ENCODE measurements around the gene ASB5.
"Not testable (repeated sequence)": the region's sequence is repeated elsewhere in the genome, so short reads cannot be mapped to it uniquely, and the experiment has no call there.

ASB5 gene, protein sequence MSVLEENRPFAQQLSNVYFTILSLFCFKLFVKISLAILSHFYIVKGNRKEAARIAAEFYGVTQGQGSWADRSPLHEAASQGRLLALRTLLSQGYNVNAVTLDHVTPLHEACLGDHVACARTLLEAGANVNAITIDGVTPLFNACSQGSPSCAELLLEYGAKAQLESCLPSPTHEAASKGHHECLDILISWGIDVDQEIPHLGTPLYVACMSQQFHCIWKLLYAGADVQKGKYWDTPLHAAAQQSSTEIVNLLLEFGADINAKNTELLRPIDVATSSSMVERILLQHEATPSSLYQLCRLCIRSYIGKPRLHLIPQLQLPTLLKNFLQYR

DNA sequence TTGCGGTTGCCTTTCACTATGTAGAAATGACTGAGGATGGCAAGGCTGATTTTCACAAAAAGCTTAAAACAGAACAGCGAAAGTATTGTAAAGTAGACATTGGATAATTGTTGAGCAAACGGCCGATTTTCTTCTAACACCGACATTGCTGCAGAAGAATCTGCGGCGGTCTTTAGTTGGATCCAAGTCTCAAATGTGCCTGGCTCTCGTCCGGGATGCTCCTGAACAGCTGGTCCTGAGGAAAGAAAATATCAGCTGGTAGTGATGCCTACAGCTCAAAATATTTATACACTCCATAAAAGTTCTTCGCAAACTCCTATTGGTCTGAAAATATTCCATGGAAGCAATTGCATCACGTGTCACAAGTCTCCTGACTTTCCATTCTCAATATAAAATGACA is at the start of gene ASB5:
ASB5 (minus strand) TSS at position 260 of the 400 bp plus-strand sequence; CDS start at position 146, 114 bp downstream.
- DNase-seq (ENCODE audit: low read depth) = no peak

DNA sequence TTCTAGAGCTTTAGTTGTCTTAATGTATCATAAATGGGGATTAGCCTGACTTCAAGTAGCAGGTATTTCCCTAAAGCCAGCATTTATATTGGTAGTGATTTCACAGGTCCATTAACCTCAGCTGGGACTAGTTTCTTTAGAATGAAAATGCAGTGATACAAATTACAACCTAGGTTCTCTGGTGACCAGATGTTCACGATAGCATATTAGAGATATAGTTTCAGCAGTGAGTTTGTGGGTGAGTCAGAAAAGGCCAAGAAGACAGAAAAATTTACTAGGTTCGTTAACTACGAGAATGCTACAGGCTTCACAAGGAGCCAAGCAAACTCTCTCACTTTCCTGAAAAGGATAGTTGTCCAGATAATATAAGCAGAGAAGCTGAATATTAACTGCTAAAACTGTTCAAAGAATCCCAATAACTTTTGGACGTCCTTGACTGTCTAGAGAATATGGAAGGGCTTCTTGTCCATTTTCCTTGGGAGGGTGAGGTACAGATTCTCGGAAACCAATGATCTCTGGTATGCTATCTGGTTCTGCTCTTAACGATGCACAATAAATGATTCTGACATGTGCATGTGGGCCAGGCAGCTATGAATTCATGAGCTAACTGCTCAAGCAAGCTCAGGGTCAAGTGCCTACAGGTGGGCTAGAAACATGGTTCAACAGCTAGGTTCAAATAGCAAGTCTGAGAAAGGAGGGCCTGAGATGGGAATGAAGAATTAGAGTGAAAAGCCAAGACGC is 44.7 kb upstream of the ASB5 start:
- DNase-seq (ENCODE audit: low read depth) = no peak

DNA sequence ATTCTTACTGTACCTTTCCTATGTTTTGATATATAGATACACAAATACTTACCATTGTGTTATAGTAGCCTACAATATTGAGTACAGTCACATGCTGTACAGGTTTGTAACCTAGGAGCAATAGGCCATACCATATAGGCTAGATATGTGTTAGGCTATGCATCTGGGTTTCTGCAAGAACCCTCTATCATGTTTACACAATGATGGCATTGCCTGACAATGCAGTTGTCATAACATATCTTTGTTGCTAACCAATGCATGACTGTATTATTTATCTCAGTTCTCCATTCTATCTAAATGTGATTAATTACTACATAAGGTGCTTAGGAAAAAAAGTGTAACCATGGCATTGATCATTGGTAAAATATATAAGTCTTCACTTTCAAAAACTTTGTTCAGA is 40.8 kb upstream of the ASB5 start:
- DNase-seq (ENCODE audit: low read depth) = no peak

DNA sequence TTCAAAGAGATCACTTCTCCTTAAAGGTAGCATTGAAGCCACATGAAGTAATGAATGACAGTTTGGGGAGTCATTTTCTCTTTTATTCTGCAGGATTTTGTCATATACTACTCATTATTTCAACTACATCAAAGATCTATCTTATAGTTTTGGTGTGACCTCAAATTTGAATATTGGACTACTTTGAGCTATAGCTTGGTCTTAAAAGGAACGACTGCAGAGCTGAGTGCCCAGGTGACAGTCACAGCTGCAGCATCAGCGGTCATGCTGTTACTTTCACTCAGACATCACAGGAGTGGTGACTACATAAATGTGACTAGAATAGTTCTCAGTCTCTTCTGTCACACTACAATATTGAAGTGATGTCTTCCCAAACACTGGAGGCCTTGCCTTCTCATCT is 40.0 kb upstream of the ASB5 start:
- no peak for DNase-seq (ENCODE audit: low read depth)

DNA sequence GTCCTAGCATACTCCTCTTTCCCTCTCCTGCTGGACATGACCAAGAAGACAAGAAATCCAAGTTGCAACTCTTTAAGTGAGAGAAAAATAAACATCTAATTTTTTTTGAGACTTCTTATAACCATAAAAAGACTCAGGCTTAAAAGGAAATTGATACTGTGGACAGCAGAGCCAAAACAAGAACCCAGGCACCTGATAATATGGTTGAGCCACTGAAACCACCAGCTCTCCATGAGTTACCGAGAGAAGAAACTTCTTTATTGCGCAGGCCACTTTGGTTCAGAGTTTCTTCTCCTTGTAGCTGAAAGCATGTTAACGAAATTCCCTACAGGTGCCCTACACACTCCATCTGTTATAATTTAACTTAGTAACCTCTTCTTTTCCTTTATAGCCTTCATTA is 39.4 kb upstream of the ASB5 start:
- DNase-seq (ENCODE audit: low read depth) = no peak

DNA sequence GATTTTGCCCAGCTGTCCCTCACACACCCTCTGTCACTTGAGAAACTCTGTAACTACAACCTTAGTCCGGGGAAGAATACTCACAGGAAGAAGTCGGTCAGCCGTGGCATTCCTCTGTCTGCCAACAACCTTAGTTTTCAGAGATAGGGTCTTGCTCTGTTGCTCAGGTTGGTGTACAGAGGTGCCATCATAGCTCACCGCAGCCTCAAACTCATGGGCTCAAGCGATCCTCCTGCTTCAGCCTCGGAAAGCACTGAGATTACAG is 38.6 kb upstream of the ASB5 start:
- DNase-seq (ENCODE audit: low read depth) = no peak

DNA sequence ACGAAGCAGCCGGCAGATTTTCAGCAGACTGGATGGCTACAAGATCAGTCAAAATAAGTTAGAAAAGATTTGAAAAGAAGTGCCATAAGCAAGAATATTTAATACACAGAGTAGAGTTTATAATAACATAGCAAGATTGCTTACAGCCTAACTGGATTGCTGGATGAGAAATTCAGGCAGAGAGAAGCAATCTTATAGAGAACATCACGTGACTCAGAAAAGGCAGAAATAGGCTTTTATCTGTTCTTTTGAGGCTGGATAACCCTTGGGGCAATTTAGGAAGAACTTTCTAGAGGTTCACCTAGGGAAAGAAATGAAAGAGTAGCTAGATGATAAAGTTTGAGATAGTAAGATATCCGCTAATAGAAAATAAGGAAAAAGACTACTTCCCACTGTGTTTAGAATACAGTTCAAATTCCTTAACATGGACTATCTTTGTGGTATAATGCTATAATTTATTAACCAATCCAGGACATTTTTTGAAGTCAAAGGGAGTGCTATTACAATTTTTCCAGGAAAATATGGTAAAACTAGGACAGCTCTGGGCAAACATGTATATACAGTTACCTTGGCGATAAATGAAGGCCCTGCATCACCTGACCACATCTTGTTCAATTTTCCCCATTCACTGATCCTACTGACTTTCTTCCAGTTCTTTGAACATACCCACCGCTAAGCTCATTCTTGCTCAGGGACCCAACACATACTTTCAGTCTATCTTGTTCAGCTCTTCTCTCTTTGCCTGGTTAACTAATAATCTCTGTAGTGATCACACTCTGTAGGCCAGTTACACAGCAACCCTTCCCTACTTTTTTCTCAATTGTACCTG is 38.0 kb upstream of the ASB5 start:
- no peak for DNase-seq (ENCODE audit: low read depth)

DNA sequence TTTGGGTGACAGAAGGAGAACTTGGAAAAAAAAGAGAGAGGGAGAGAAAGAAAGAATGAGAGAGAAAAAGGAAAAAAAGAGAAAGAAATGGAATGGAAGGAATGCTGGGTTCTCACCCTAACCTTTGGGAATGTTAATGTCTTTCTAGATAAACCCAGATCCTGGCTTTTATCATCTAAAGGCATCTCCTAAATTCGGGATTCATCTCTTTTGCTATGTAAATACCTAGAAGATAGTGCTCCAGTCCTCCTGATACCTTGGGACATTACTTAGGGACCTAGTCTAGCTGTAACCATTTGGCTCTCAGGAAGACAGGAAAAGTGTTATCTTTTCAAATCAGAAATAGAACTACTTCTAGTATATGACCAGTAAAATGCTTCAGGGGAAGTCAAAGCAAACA is 34.9 kb upstream of the ASB5 start:
- no peak for DNase-seq (ENCODE audit: low read depth)

DNA sequence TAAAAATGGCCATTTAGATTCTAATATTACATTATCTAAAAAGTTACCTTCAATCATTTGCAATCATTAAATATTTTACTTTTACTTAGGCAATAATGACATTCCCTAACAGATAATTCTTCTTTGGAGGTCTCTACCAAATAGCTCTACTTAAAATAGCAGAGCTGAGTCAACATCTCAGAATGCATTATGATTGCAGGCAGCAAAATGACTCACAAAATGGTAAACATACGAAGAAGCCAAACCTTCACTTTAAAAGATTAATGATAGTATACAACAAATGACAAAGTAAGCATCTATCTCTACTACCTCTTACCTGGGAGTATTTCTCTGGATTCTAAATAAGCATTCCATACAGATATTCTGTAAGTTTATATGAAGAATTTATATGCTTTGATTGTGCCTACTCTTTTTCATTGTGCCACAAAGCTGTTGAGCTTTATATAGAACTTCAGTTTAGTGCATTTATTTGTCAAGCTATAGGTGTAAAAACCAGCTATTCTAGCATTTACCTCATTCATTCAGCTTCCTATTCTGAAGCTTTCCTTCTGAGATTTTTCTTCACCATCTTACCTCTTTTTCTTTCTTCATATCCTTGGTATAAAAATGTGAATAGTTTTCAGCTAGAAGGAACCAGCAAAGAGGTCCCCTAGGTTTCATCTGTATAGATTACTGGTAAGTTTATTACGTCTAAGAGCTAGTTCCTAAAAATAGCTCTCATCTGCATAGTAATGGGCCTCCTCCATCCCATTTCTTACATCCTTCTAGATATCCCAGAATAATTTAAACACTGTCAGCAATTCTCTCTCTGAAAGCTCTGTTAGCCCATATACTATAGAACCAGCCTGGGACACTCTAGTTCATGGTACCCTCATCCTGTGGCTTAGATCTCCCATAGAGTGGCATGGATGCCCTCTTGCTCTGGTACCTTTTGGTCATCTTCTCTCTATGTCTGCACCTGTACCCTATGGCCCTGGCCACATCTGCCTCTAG is 33.6 kb upstream of the ASB5 start:
- no peak for DNase-seq (ENCODE audit: low read depth)

DNA sequence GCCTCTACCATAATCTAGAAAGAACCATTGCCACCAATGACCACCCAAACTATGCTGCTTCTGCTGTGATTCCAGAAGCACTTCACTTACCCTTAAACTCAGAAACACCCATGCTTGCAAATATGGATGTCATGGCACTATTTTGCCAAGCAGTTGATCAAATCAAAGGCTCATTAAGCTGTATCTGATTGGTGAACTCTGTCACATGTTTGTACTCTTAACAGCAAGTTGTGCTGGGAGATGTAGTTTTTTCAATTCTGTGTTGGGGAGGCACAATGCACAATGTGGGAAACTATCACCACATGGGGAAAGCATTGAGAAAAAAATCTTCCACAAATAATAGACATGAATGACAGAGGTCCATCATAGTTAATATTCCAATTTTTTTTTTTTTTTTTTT is 31.5 kb upstream of the ASB5 start:
- no peak for DNase-seq (ENCODE audit: low read depth)

DNA sequence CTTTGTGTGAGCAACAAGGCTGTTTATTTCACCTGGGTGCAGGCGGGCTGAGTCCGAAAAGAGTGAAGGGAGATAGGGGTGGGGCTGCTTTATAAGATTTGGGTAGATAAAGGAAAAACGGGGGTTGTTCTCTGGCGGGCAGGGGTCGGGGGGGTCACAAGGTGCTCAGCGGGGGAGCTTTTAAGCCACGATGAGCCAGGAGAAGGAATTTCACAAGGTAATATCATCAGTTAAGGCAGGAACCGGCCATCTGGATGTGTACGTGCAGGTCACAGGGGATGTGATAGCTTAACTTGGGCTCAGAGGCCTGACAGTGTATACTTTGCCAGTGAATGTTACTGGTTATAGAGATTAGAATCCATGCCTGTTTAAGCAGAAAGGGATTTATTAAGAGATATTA is 31.0 kb upstream of the ASB5 start:
- DNase-seq (ENCODE audit: low read depth) = no peak

DNA sequence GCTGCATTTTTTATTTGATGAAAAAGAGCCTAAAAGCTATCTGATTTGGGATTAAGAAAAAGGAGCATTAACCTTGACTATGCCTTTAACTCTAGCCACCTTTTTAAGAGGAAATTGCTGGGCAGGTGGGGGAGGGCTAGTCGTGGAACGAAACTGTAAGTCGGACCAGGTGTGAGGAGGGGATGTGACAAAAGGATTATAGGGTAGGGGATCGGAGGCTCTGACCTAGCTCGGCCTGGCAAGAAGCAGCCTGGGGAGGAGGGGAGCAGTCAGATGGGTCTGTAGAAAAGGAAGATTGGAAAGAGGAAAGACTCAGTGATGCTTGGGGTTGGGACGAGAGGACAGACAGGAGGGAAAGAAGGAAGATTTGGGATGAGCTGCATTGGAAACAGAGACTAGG is 29.6 kb upstream of the ASB5 start:
- DNase-seq (ENCODE audit: low read depth) = no peak

DNA sequence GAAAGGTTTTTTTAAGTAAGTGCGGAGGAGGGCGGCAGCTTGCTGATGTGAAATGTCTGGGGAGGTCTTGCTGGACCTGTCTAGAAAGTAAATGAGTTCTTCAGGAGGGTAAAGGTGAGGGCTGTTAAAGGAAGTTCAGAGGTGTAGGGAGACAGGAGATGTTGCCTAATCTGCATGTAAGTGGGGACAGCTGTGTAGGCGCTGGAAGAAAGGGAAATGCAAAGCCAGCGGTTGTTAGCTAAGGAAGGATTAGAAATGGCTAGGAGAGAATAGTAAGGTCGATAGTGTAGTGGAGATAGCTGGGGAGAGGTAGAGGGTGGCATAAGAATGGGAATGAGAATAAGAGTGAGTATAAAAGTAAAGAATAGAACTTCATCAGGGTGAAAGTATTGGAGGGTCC is 26.9 kb upstream of the ASB5 start:
- not testable (repeated sequence) for DNase-seq (ENCODE audit: low read depth)

DNA sequence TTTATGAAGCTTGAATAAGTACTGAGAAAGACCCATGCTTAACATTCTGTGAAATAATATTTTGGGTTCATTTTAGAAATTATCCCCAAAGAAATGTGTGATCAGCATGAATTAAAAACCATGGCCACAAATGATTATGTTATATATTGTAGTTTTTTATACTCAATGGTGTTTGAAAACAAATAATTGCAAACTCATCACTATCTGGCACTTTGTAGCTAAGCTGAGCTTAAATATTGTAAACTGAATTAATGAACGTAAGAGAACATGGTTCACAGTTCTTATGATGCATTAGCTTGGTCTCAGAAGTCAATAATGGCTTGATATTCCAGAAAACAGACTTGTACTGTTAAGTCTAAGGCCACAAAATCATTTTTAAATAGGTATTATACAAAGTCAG is 24.6 kb upstream of the ASB5 start:
- no peak for DNase-seq (ENCODE audit: low read depth)

DNA sequence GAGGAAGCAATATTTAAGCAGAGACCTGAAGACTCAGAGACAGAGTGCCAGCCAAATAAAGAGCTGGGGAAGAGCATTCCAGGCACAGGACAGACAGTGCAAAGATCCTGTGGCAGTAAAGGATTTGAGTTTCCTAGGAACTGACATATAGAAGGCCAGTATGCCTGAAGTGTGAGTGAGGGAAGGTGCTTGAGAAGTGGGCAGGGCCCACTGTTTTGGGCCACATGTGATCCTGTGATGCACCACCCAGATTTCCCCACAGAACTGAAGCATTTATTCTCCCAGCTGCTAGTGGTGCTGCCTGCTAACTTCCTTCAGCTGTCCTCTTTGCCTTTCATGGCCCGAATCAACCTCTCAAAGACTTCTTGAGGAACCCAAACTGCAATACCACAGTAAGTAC is 23.9 kb upstream of the ASB5 start:
- no peak for DNase-seq (ENCODE audit: low read depth)

DNA sequence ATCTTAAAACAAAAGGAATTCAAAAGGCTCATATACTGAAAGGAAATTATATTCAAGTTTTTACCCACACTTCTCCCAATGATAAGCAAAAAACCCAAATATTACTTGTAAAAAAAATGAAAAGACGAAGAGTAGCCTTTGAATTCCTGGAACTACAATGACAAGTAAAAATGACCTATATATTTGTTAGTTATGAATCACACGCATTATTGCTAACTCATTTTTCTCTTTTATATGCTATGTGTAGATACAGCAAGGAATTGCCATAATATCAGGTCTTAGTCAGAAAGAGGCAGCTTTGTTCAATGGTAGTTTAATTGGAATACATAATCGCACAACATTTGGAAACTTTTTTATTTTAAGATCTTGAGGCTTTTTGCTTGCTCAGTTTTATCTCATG is 22.7 kb upstream of the ASB5 start:
- no peak for DNase-seq (ENCODE audit: low read depth)

DNA sequence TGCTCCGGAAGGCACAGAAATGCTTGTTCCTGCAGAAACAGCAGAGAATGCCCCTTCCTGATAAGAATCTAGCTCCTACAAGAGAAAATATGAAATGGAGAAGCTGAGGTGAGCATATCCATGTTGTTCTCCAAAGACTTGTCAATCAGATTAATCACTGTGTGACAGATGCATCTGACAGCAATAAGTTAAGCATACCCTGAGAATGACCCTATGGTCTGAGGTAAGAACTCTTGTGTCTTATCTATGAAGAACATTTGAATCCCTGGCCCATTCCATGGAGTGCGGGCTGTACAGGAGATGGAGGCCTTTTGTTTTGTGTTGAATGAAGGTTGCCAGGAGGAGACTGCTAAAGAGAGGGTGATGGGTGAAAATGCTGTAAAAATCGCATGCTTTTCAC is 21.5 kb upstream of the ASB5 start:
- no peak for DNase-seq (ENCODE audit: low read depth)

DNA sequence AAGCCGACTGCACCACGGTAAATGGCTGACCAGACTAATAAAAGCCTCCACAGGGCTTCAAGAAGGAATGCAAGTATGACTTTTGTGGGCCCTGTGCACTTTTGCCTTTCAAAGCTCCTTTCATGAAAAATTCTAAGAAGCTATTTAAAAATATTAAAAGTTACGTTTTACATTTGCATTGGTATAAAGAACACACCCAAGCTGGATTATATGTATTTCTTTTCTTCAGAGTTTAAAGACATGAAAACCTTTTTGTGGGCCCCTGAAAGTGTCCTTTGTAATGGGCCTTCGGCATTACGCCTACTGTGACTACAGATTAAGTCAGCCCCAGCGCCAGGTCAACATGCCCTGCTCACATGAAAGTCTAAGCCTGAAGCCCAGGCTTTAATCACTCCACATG is 20.5 kb upstream of the ASB5 start:
- no peak for DNase-seq (ENCODE audit: low read depth)

DNA sequence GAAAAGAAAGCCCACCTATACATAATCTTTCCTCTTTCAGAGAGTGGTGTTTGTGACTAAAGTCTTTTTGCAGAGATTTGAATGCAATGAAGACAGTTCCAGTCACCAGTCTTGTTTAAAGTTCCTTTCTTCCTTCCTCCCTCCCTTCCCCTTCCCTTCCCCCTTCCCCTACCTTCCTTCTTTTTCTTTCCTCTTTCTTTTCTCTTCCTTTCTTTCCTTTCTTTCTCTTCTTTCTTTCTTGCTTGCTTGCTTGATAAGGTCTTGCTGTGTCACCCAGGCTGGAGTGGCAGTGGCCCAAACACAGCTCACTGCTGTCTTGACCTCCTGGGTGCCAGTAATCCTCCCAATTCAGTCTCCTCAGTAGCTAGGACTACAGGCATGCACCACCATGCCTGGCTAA is 19.0 kb upstream of the ASB5 start:
- no peak for DNase-seq (ENCODE audit: low read depth)

DNA sequence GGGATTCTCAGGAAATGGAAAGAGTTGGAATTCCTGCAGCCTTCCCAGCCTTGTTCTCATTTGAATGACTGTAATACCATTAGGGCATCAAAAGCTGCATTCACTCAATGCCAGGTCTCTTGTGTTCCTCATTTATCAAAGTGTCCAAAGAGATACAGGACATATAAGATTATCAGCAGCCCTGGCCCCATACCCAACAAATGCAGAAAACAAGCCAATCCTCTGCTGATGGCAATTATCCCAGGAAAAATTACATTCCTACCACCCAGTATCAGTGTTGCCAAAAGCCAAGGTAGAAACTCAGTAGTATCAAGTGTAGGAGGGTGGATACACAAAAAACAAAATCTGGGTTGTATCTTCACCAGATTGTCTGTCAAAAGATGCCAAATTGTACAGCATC is 18.5 kb upstream of the ASB5 start:
- no peak for DNase-seq (ENCODE audit: low read depth)

DNA sequence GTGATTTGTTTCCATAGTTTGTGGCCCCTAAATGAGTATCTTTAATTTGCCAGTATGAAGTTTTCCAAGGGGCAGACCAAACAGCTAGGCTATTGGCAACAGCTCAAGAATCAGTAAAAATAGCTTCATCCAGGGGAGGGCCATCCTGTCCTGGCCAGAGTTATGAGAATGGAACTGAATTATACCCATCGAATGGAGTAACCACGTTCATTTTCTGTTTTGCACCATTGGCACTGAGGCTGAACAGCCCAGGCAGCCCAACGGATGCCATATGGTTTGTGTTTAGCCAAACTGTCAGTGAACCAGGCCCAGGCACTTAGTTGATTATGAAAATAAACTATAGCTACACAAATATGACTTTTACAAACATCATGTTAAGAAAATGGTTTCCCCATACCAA is 17.7 kb upstream of the ASB5 start:
- DNase-seq (ENCODE audit: low read depth) = no peak

DNA sequence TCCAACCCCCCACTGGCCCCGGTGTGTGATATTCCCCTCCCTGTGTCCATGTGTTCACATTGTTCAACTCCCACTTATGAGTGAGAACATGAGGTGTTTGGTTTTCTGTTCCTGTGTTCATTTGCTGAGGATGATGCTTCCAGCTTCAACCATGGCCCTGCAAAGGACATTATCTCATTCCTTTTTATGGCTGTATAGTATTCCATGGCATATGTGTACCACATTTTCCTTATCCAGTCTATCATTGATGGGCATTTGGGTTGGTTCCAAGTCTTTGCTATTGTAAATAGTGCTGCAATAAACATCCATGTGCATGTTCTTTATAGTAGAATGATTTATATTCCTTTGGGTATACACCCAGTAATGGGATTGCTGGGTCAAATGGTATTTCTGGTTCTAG is 10.5 kb upstream of the ASB5 start:
- DNase-seq (ENCODE audit: low read depth) = not testable (repeated sequence)
